H1 (cell line): ENCODE results near the gene SAMD7. TPM values are rescaled to one million over a fixed set of nuclear protein-coding genes. Genes with fewer than 3 reads are reported as not detected.

Experiments
- CTCF ChIA-PET: fragments of 300-600 bp; sonication (Branson Sonifier 250); formaldehyde crosslinking; loops from one replicate; lab custom pipeline; 2021; ENCODE audit not compliant: partially characterized antibody; lab: Charles Lee
- POLR2A ChIA-PET: fragments of 300-600 bp; sonication (Branson Sonifier 250); formaldehyde crosslinking; loops from one replicate; lab custom pipeline; 2021; ENCODE audit warnings: inconsistent platforms; ENCODE audit not compliant: partially characterized antibody; lab: Charles Lee
- DNase-seq, 2 experiments: peaks; one replicate each; pipeline versions ENCODE4 v3.0.0 to v3.0.0-alpha.2; 2010 to 2022; ENCODE audit warnings: low spot score in 2 of 2, low read depth in 1 of 2, mixed read lengths in 1 of 2
- FAIRE-seq: peaks from 2 replicates; lab custom pipeline; 2011; peaks lifted over from hg19 to GRCh38; lab: Jason Lieb, UNC
- H2AFZ ChIP-seq: 2 replicates; pipeline ENCODE4 v1.8.1; 2012; ENCODE audit warnings: low read length, inconsistent platforms
- H2AK5ac ChIP-seq: 2 replicates; pipeline ENCODE4 v1.6.1; 2013; ENCODE audit warnings: low read depth, low read length
- H2BK120ac ChIP-seq: replicated peaks from 2 replicates; pipeline ENCODE3; 2013; ENCODE audit warnings: low read depth, low read length, inconsistent platforms
- H2BK12ac ChIP-seq: 2 replicates; pipeline ENCODE4 v1.6.1; 2013; ENCODE audit warnings: low read depth, low read length
- H2BK15ac ChIP-seq: 2 replicates; pipeline ENCODE4 v1.6.1; 2013; ENCODE audit warnings: low read length
- H2BK20ac ChIP-seq: 2 replicates; pipeline ENCODE4 v1.6.1; 2013; ENCODE audit warnings: low read length
- H2BK5ac ChIP-seq: 2 replicates; pipeline ENCODE4 v1.6.1; 2013; ENCODE audit warnings: low read depth, low read length
- H3K14ac ChIP-seq: 2 replicates; pipeline ENCODE4 v1.6.1; 2013; ENCODE audit warnings: inconsistent platforms; ENCODE audit not compliant: insufficient read length
- H3K18ac ChIP-seq: 2 replicates; pipeline ENCODE4 v1.6.1; 2013; ENCODE audit warnings: low read length; ENCODE audit errors: extremely low read depth
- H3K23ac ChIP-seq: 2 replicates; pipeline ENCODE4 v1.6.1; 2013; ENCODE audit warnings: inconsistent platforms; ENCODE audit not compliant: insufficient read length
- H3K23me2 ChIP-seq: 2 replicates; pipeline ENCODE4 v1.6.1; 2013; ENCODE audit warnings: low read depth, low read length
- H3K27ac ChIP-seq: 2 replicates; pipeline ENCODE4 v1.6.1; 2011; ENCODE audit warnings: low read depth, low read length, inconsistent platforms
- H3K27me3 ChIP-seq, 4 experiments: replicated peaks in 1 of 4; 1 replicate in 1 of 4; 2 replicates in 3 of 4; pipeline versions ENCODE4 v1.6.1 to v1.8.1; 2011 to 2013; ENCODE audit warnings: low read length in 3 of 4, mild to moderate bottlenecking in 3 of 4, inconsistent platforms in 2 of 4, mixed read lengths in 2 of 4, moderate library complexity in 1 of 4; ENCODE audit not compliant: control insufficient read depth in 3 of 4, insufficient read depth in 3 of 4; ENCODE audit errors: extremely low read depth in 1 of 4
- H3K36me3 ChIP-seq, 4 experiments: 2 replicates each; pipeline versions ENCODE4 v1.6.1 to v1.8.1; 2011 to 2013; ENCODE audit warnings: mild to moderate bottlenecking in 4 of 4, low read length in 3 of 4, moderate library complexity in 2 of 4, control low read depth in 1 of 4, inconsistent platforms in 1 of 4; ENCODE audit not compliant: insufficient read depth in 4 of 4, control insufficient read depth in 2 of 4
- H3K4ac ChIP-seq: replicated peaks from 2 replicates; pipeline ENCODE3; 2013; ENCODE audit warnings: low read length, low read depth, mixed read lengths, inconsistent platforms; ENCODE audit not compliant: insufficient read length
- H3K4me1 ChIP-seq, 4 experiments: replicated peaks in 1 of 4; 1 replicate in 1 of 4; 2 replicates in 3 of 4; pipeline versions ENCODE4 v1.6.1 to v1.8.1; 2011 to 2013; ENCODE audit warnings: low read length in 3 of 4, inconsistent platforms in 2 of 4, mixed read lengths in 1 of 4; ENCODE audit not compliant: insufficient read depth in 4 of 4, control insufficient read depth in 3 of 4
- H3K4me2 ChIP-seq, 2 experiments: 2 replicates each; pipeline versions ENCODE4 v1.6.1 to v1.8.1; 2011 to 2013; ENCODE audit warnings: low read depth in 2 of 2, low read length in 2 of 2, control low read depth in 1 of 2, inconsistent platforms in 1 of 2, mild to moderate bottlenecking in 1 of 2; ENCODE audit not compliant: insufficient read depth in 1 of 2
- H3K4me3 ChIP-seq, 4 experiments: fragments of 200-600, 300-600 bp in 1 of 4; sonication (generic), shearing (Covaris generic), sonication (Bioruptor Twin) in 1 of 4; 2 replicates each; pipeline versions ENCODE4 v1.5.1 to v1.8.1; 2011 to 2016; ENCODE audit warnings: low read length in 4 of 4, low read depth in 3 of 4, control low read depth in 2 of 4, inconsistent platforms in 2 of 4, mild to moderate bottlenecking in 2 of 4, mixed read lengths in 1 of 4, moderate library complexity in 1 of 4; ENCODE audit not compliant: insufficient read depth in 2 of 4; ENCODE audit errors: extremely low read depth in 1 of 4
- H3K56ac ChIP-seq: replicated peaks from 2 replicates; pipeline ENCODE3; 2013; ENCODE audit warnings: low read depth, mild to moderate bottlenecking, mixed read lengths, low read length, inconsistent platforms; ENCODE audit not compliant: insufficient read length
- H3K79me1 ChIP-seq: 2 replicates; pipeline ENCODE4 v1.6.1; 2013; ENCODE audit warnings: low read depth, low read length, control low read depth
- H3K79me2 ChIP-seq, 2 experiments: 2 replicates each; pipeline versions ENCODE4 v1.6.1 to v1.8.1; 2012 to 2013; ENCODE audit warnings: low read length in 2 of 2, mild to moderate bottlenecking in 2 of 2, inconsistent platforms in 1 of 2; ENCODE audit not compliant: insufficient read depth in 2 of 2, control insufficient read depth in 1 of 2
- H3K9ac ChIP-seq, 4 experiments: replicated peaks in 1 of 4; 1 replicate in 1 of 4; 2 replicates in 3 of 4; pipeline versions ENCODE4 v1.6.1 to v1.8.1; 2011 to 2013; ENCODE audit warnings: low read depth in 3 of 4, low read length in 3 of 4, control low read depth in 2 of 4, mild to moderate bottlenecking in 2 of 4, moderate library complexity in 2 of 4, inconsistent platforms in 1 of 4; ENCODE audit errors: extremely low read depth in 1 of 4
- H3K9me3 ChIP-seq, 2 experiments: 2 replicates each; pipeline versions ENCODE4 v1.6.1 to v1.8.1; 2012 to 2013; ENCODE audit warnings: mild to moderate bottlenecking in 2 of 2, moderate library complexity in 2 of 2, control low read depth in 1 of 2, inconsistent platforms in 1 of 2, low read depth in 1 of 2, low read length in 1 of 2, mixed read lengths in 1 of 2; ENCODE audit not compliant: insufficient read depth in 2 of 2
- H4K20me1 ChIP-seq, 2 experiments: replicated peaks in 1 of 2; 2 replicates each; pipeline versions ENCODE3 to v1.8.1; 2011 to 2013; ENCODE audit warnings: inconsistent platforms in 2 of 2, low read length in 2 of 2, mild to moderate bottlenecking in 1 of 2; ENCODE audit not compliant: insufficient read depth in 2 of 2, control insufficient read depth in 1 of 2
- H4K5ac ChIP-seq: 2 replicates; pipeline ENCODE4 v1.6.1; 2013; ENCODE audit warnings: low read length, low read depth, mixed read lengths, inconsistent platforms; ENCODE audit not compliant: insufficient read length
- H4K8ac ChIP-seq: 2 replicates; pipeline ENCODE4 v1.8.0; 2013; ENCODE audit warnings: mild to moderate bottlenecking, moderate library complexity, low read length, inconsistent platforms; ENCODE audit not compliant: insufficient read depth; ENCODE audit errors: extremely low read depth
- H4K91ac ChIP-seq: replicated peaks from 2 replicates; pipeline ENCODE3; 2013; ENCODE audit warnings: low read length, mixed read lengths, inconsistent platforms; ENCODE audit not compliant: insufficient read length
- HDAC6 ChIP-seq: IDR thresholded peaks from one replicate; pipeline ENCODE4 v1.7.1; 2012; ENCODE audit warnings: low read depth, mild to moderate bottlenecking, inconsistent platforms, low read length, moderate library complexity
- RAD21 ChIP-seq, 2 experiments: IDR thresholded peaks in 1 of 2; conservative IDR thresholded peaks in 1 of 2; 2 replicates each; pipeline ENCODE4 v1.6.1; 2011; ENCODE audit warnings: low read depth in 2 of 2, low read length in 2 of 2, improper control_type of control experiment in 1 of 2, inconsistent platforms in 1 of 2, mild to moderate bottlenecking in 1 of 2, moderate library complexity in 1 of 2
- TEAD4 ChIP-seq: IDR thresholded peaks from 2 replicates; pipeline ENCODE4 v1.6.1; 2012; ENCODE audit warnings: low read depth, low read length, inconsistent platforms, mixed read lengths
- WGBS, 2 experiments: shearing (Covaris generic) in 1 of 2; methylation state at CpG; one replicate each; pipeline versions ENCODE4 v1.1.6 to v1.1.7; 2013 to 2015; ENCODE audit warnings: low lambda C conversion rate in 2 of 2, mixed read lengths in 2 of 2, inconsistent platforms in 1 of 2, low coverage in 1 of 2, missing lambda C conversion rate in 1 of 2; ENCODE audit not compliant: insufficient replicate concordance in 2 of 2, insufficient coverage in 1 of 2, insufficient read length in 1 of 2; ENCODE audit errors: extremely low coverage in 1 of 2, missing lambda C conversion rate in 1 of 2; 5-methylcytosine and 5-hydroxymethylcytosine counted together
- polyA plus RNA-seq, 7 experiments: library from polyadenylated mRNA; depleted of rRNA in 3 of 7; stranded (reverse) in 5 of 7; unstranded in 2 of 7; fragments of >200 nt in 5 of 7; fragments of 200-250 nt in 2 of 7; gene quantifications; 1 replicate in 5 of 7; 2 replicates in 1 of 7; 4 replicates in 1 of 7; pipeline versions ENCODE4 v1.2.1 to v1.2.3, GENCODE V29; 2011 to 2013; ENCODE audit warnings: missing spikeins in 2 of 7, mixed read lengths in 2 of 7
- total RNA-seq: library from RNA; stranded (reverse); fragmentation: NEBNext Ultra II Directional; extraction: Animal tissue kit (Norgen Biotek cat#: 25700); gene quantifications from 2 replicates; pipeline ENCODE4 v1.2.1, GENCODE V29; 2021
- TF ChIP-seq, protein P1 (sequence below), 3 experiments: IDR thresholded peaks; 1 replicate in 2 of 3; 2 replicates in 1 of 3; pipeline versions ENCODE4 v1.5.1 to v1.6.1; 2011; ENCODE audit warnings: low read length in 3 of 3, mild to moderate bottlenecking in 3 of 3, inconsistent platforms in 2 of 3, low read depth in 1 of 3, moderate library complexity in 1 of 3; ENCODE audit not compliant: insufficient read depth in 1 of 3; ENCODE audit errors: control extremely low read depth in 1 of 3

SAMD7 gene
- total and polyA plus RNA-seq, 2 of the 8 experiments (the other 6 are each of a cell fraction or from before 2014, with no cell fraction given): not detected

DNA sequence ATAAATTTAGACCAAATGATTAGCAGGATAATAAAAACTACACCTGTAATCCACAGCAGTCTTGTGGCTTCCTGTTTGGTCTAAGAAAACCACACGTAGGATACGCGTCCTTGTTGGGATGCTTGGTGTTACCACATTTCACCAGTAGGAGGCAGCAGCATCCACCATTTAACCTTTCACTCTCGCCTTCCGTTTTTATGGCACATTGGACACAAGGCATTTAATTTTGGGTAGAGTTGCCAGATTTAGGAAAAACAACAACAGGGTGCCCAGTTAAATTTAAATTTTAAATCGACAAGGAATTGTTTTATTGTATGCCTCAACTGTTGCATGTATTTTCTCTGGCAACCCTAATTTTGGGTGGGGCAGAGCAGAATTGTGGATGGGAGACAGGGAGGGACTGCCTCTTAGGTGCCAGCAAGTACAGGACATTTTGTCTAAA lies 47.9 kb upstream of the SAMD7 start:
- Histone ChIP-seq H4K91ac (no peak overlapping the region), H2AK5ac (no peak overlapping the region), H3K9ac (no peak overlapping the region), H3K56ac (no peak overlapping the region), H3K4ac (no peak overlapping the region), H2BK12ac (no peak overlapping the region), H3K23me2 (no peaks in the 10 kb centered on the region; the same call in 1 of the 2 replicates), H3K9me3 (no peaks in the 10 kb centered on the region), H3K27me3 (no peaks in the 10 kb centered on the region), H3K36me3 (no peaks in the 10 kb centered on the region), H3K27ac (no peak overlapping the region), H2BK120ac (no peak overlapping the region), H2BK5ac (no peak overlapping the region), H4K8ac (no peak overlapping the region), H2AFZ (no peak overlapping the region), H4K5ac (no peak overlapping the region), H3K79me1 (no peaks in the 10 kb centered on the region), H3K23ac (no peak overlapping the region), H3K14ac (no peak overlapping the region), H2BK15ac (no peak overlapping the region), H3K79me2 (no peaks in the 10 kb centered on the region), H4K20me1 (no peaks in the 10 kb centered on the region), H3K4me3 (no peak overlapping the region), H3K18ac (no peak overlapping the region), H3K4me2 (no peak overlapping the region), H3K4me1 (peaks cover 2 to 5% (median 4%) of the 10 kb centered on the region in 4 experiments; a peak in 5 of 7 replicates), H2BK20ac (no peak overlapping the region)
- TF ChIP-seq HDAC6 (no peak), TEAD4 (peak; percentile 25; the same call in 1 of the 2 replicates), RAD21 (IDR thresholded peaks at IDR 0.05 in 1 of 2, conservative IDR thresholded peaks at IDR 0.05 in 1 of 2; ENCODE audit: low read depth in 2 of 2, low read length in 2 of 2) (peak; percentile 93 to 96)
- TF ChIP-seq, protein P1, sequence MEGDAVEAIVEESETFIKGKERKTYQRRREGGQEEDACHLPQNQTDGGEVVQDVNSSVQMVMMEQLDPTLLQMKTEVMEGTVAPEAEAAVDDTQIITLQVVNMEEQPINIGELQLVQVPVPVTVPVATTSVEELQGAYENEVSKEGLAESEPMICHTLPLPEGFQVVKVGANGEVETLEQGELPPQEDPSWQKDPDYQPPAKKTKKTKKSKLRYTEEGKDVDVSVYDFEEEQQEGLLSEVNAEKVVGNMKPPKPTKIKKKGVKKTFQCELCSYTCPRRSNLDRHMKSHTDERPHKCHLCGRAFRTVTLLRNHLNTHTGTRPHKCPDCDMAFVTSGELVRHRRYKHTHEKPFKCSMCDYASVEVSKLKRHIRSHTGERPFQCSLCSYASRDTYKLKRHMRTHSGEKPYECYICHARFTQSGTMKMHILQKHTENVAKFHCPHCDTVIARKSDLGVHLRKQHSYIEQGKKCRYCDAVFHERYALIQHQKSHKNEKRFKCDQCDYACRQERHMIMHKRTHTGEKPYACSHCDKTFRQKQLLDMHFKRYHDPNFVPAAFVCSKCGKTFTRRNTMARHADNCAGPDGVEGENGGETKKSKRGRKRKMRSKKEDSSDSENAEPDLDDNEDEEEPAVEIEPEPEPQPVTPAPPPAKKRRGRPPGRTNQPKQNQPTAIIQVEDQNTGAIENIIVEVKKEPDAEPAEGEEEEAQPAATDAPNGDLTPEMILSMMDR (IDR thresholded peaks at IDR 0.05; ENCODE audit: control extremely low read depth in 1 of 3, insufficient read depth in 1 of 3, low read depth in 1 of 3, low read length in 3 of 3): peak; percentile 62 to 95 (median 78)
- ChIA-PET CTCF (interaction anchor here (0.7 to 6.1 kb wide), 17 partner anchors 10 to 215 kb away, joined by 3 to 37 read pairs (median 3); partner anchors contain the start of gene SEC62), POLR2A (no interaction called here)
- DNase-seq (peak; percentile 58 to 87), FAIRE-seq (peak; percentile 70)
- WGBS, 2 experiments: 13% methylated on average over 6 of the region's 6 CpGs; no CpG with 5 or more reads in 1 of the 2 experiments
